Smooth muscle cell (in vitro differentiated cells): ENCODE measurements around the gene FBXW10B. TPM values are rescaled to one million over a fixed set of nuclear protein-coding genes. Genes with fewer than 3 reads are reported as not detected.
"Not testable (repeated sequence)": the region's sequence is repeated elsewhere in the genome, so short reads cannot be mapped to it uniquely, and the experiment has no call there.

Experiments used
- DNase-seq: peaks from one replicate; lab custom pipeline; 2025; ENCODE audit not compliant: unreplicated experiment; lab: John Stamatoyannopoulos, UW
- H2AFZ ChIP-seq: fragments of 200-600 bp; sonication (generic); 2 replicates; pipeline ENCODE4 v1.6.0; 2016; ENCODE audit warnings: antibody characterized with exemption, low read depth, mild to moderate bottlenecking
- H3F3A ChIP-seq: fragments of 200-600 bp; sonication (generic); 2 replicates; pipeline ENCODE4 v1.6.0; 2017; ENCODE audit warnings: antibody characterized with exemption, low read depth
- H3K27ac ChIP-seq: fragments of 200-600 bp; sonication (generic); 2 replicates; pipeline ENCODE4 v1.5.1; 2016; ENCODE audit warnings: low read depth, mild to moderate bottlenecking
- H3K27me3 ChIP-seq: fragments of 200-600 bp; sonication (generic); 2 replicates; pipeline ENCODE4 v1.6.1; 2016; ENCODE audit warnings: low read depth, mild to moderate bottlenecking
- H3K36me3 ChIP-seq: fragments of 200-600 bp; sonication (generic); 2 replicates; pipeline ENCODE4 v1.5.1; 2016; ENCODE audit warnings: low read depth
- H3K4me1 ChIP-seq: fragments of 200-600 bp; sonication (generic); 2 replicates; pipeline ENCODE4 v1.5.1; 2016; ENCODE audit warnings: low read depth
- H3K4me2 ChIP-seq: fragments of 200-600 bp; sonication (generic); 2 replicates; pipeline ENCODE4 v1.6.0; 2016; ENCODE audit warnings: mild to moderate bottlenecking
- H3K4me3 ChIP-seq: fragments of 200-600 bp; sonication (generic); 2 replicates; pipeline ENCODE4 v1.5.1; 2016; ENCODE audit warnings: mild to moderate bottlenecking
- H3K79me2 ChIP-seq: fragments of 200-600 bp; sonication (generic); 2 replicates; pipeline ENCODE4 v1.6.0; 2016; ENCODE audit warnings: low read depth, mild to moderate bottlenecking
- H3K9ac ChIP-seq: fragments of 200-600 bp; sonication (generic); 2 replicates; pipeline ENCODE4 v1.6.0; 2016; ENCODE audit warnings: low read depth
- H3K9me3 ChIP-seq: fragments of 200-600 bp; sonication (generic); replicated peaks from 2 replicates; pipeline ENCODE4 v1.5.1; 2016; ENCODE audit warnings: low read depth
- H4K20me1 ChIP-seq: fragments of 200-600 bp; sonication (generic); 2 replicates; pipeline ENCODE4 v1.6.0; 2016; ENCODE audit warnings: low read depth
- WGBS: methylation state at CpG from one replicate; pipeline ENCODE4 v1.1.7; 2016; ENCODE audit warnings: low lambda C conversion rate; 5-methylcytosine and 5-hydroxymethylcytosine counted together
- polyA plus RNA-seq: library from polyadenylated mRNA; unstranded; fragments of >200 nt; fragmentation: Nextera tagmentation; extraction: Ambion mirVana; gene quantifications from 2 replicates; pipeline ENCODE4 v1.2.1, GENCODE V29; 2016
- total RNA-seq: library from RNA; depleted of rRNA; stranded (reverse); fragments of >200 nt; gene quantifications from 2 replicates; pipeline ENCODE4 v1.2.3, GENCODE V29; 2014
- TF ChIP-seq, protein P1 (sequence below): fragments of 200-600 bp; sonication (generic); IDR thresholded peaks from 2 replicates; pipeline ENCODE4 v1.5.1; 2017; ENCODE audit warnings: borderline replicate concordance, mild to moderate bottlenecking, antibody characterized with exemption; ENCODE audit not compliant: insufficient read depth, poor library complexity, severe bottlenecking

FBXW10B gene
- total and polyA plus RNA-seq, 2 experiments from 2014 or later, result 0.23 to 3.1 TPM

DNA sequence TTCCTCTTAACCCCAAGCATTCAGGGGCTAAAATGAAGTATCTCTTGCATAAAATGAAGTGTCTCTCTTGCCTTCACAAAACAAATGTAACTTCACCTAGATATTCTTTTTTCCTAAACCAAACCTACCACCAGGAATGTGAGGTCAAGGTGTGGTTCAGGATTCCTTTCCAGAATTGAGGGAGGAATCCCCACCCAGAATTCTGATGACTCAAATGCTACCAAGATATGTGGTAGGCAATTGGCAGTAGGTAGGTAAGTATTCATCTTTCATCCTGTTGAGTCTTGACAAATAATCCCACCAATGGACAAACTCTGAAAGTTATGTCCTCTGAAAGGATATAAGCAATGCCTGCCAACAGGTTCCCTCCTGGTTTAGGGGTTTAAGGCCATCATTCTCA lies 38.4 kb upstream of the FBXW10B start:
- no peak overlapping the region for H3K4me2 ChIP-seq
- H3K4me1 ChIP-seq, result peaks cover 19% of the 10 kb centered on the region
- no peak for DNase-seq
- H3K27ac ChIP-seq, result peak overlapping the region; percentile 84
- peak overlapping the region; percentile 68 for H3K9ac ChIP-seq
- H3K4me3 ChIP-seq, result no peak overlapping the region
- no peaks in the 10 kb centered on the region for H3K27me3 ChIP-seq
- H2AFZ ChIP-seq, result no peak overlapping the region
- no peaks in the 10 kb centered on the region for H4K20me1 ChIP-seq
- no peaks in the 10 kb centered on the region for H3K79me2 ChIP-seq
- TF ChIP-seq, protein P1, sequence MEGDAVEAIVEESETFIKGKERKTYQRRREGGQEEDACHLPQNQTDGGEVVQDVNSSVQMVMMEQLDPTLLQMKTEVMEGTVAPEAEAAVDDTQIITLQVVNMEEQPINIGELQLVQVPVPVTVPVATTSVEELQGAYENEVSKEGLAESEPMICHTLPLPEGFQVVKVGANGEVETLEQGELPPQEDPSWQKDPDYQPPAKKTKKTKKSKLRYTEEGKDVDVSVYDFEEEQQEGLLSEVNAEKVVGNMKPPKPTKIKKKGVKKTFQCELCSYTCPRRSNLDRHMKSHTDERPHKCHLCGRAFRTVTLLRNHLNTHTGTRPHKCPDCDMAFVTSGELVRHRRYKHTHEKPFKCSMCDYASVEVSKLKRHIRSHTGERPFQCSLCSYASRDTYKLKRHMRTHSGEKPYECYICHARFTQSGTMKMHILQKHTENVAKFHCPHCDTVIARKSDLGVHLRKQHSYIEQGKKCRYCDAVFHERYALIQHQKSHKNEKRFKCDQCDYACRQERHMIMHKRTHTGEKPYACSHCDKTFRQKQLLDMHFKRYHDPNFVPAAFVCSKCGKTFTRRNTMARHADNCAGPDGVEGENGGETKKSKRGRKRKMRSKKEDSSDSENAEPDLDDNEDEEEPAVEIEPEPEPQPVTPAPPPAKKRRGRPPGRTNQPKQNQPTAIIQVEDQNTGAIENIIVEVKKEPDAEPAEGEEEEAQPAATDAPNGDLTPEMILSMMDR, result no peak
- H3K9me3 ChIP-seq, result no peaks in the 10 kb centered on the region
- peaks cover 3% of the 10 kb centered on the region for H3F3A ChIP-seq
- H3K36me3 ChIP-seq, result no peaks in the 10 kb centered on the region

DNA sequence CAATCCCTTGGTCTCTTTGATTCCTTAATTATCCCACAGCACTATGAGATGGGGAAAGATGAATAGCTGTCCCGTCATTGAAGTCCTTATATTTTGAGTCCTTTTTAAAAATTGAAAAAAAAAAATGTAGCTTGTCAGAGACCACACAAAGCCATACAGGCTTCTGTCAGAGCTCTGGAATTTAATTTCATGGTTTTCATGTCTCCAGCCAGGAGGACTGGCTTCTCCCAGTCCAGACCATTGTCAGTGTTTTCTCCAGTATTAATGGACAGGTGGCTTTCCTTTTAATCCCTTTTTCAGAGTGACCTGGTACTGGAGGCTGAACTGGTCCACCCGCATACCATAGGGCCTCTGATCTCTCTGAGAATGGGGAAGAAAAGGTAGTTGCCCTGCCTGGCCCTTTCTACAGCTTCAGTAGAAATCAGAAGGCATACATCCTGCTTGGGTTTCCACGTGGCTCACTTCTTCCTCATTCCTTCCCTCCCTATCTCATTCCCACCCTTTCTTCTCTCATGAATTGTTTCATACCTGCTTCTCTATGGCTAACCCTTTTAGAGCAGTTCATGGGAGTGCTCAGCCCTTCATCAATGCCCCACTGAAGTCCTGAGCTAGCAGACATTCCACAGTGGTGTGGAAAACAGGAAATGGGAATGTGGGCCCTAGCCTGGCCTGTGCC lies 35.5 kb upstream of the FBXW10B start:
- Histone ChIP-seq H2AFZ (peak overlapping the region; percentile 42), H3K4me1 (peaks cover 22% of the 10 kb centered on the region), H3K9ac (peak overlapping the region; percentile 50), H3K27ac (peak overlapping the region; percentile 60), H3K9me3 (no peaks in the 10 kb centered on the region), H3K27me3 (no peaks in the 10 kb centered on the region), H4K20me1 (no peaks in the 10 kb centered on the region), H3K79me2 (peaks cover 8% of the 10 kb centered on the region), H3F3A (peaks cover 3% of the 10 kb centered on the region), H3K4me3 (no peak overlapping the region), H3K4me2 (peak overlapping the region; percentile 35), H3K36me3 (no peaks in the 10 kb centered on the region)
- TF ChIP-seq, protein P1, result no peak
- 38% methylated on average over 3 of the region's 3 CpGs for WGBS
- DNase-seq, result no peak

DNA sequence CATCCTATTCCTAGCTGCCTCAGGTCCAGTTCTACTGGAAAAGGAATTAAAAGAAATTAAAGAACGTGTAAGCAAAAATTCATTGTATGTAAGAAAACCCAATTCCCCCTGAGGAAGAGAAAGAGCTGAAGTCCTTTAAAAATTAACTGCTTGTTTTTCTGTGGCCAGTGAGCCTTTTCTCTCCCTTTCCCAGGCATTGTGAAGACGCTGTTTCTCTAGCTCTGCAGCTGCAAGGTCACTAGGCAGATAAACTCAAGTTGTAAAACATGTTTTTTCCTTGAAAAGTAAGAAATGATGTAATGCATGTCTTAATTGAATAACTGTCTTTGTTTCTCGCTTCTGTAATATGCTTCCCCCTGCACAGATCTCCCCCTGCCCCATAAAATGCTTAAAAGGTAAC lies 34.9 kb upstream of the FBXW10B start:
- Histone ChIP-seq H3K79me2 (peaks cover 12% of the 10 kb centered on the region), H3K9ac (peak overlapping the region; percentile 50), H3K4me2 (peak overlapping the region; percentile 35), H3K27ac (peak overlapping the region; percentile 60), H3K4me1 (peaks cover 22% of the 10 kb centered on the region)
- not testable (repeated sequence) for H3K9me3 ChIP-seq, H4K20me1 ChIP-seq, H3K4me3 ChIP-seq, H3K27me3 ChIP-seq, H3K36me3 ChIP-seq, DNase-seq, H3F3A ChIP-seq, H2AFZ ChIP-seq
- 21% methylated on average over 3 of the region's 3 CpGs for WGBS

DNA sequence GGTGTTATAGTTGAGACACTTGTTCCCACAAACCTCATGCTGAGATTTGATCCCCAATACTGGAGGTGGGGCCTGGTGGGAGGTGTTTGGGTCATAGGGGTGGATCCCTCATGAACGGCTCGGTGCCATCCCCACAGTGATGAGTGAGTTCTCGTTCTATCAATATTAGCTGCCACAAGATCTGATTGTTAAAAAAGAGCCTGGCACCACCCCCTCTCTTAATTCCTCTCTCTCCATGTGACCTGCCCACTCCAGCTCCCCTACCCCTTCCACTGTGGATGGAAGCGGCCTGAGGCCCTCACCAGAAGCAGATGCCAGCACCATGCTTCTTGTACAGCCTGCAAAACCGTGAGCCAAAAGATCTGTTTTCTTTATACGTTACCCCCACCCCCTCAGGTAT lies 33.5 kb upstream of the FBXW10B start:
- WGBS, result 94% methylated on average over 6 of the region's 6 CpGs
- H3K9me3 ChIP-seq, result no peaks in the 10 kb centered on the region

More for the DNA sequence above, 33.5 kb upstream of the FBXW10B start:
- peaks cover 17% of the 10 kb centered on the region for H3K79me2 ChIP-seq
- H3F3A ChIP-seq, result peaks cover 3% of the 10 kb centered on the region
- H3K9ac ChIP-seq, result no peak overlapping the region
- H4K20me1 ChIP-seq, result no peaks in the 10 kb centered on the region
- H3K27me3 ChIP-seq, result no peaks in the 10 kb centered on the region
- peaks cover 22% of the 10 kb centered on the region for H3K4me1 ChIP-seq
- no peak overlapping the region for H2AFZ ChIP-seq
- H3K27ac ChIP-seq, result peak overlapping the region; percentile 60
- H3K36me3 ChIP-seq, result no peaks in the 10 kb centered on the region
- H3K4me3 ChIP-seq, result no peak overlapping the region
- no peak overlapping the region for H3K4me2 ChIP-seq
- TF ChIP-seq, protein P1, result no peak
- no peak for DNase-seq
